Smooth muscle cell (in vitro differentiated cells): Measurements from ENCODE around the gene MBD4. TPM values are rescaled to one million over a fixed set of nuclear protein-coding genes. Genes with fewer than 3 reads are reported as not detected.
A peak's percentile ranks its signal among the peaks of the same experiment; 100 is the strongest.

Source experiments
- DNase-seq: peaks from one replicate; lab custom pipeline; 2025; ENCODE audit not compliant: unreplicated experiment; lab: John Stamatoyannopoulos, UW
- H2AFZ ChIP-seq: fragments of 200-600 bp; sonication (generic); 2 replicates; pipeline ENCODE4 v1.6.0; 2016; ENCODE audit warnings: antibody characterized with exemption, low read depth, mild to moderate bottlenecking
- H3F3A ChIP-seq: fragments of 200-600 bp; sonication (generic); 2 replicates; pipeline ENCODE4 v1.6.0; 2017; ENCODE audit warnings: antibody characterized with exemption, low read depth
- H3K27ac ChIP-seq: fragments of 200-600 bp; sonication (generic); 2 replicates; pipeline ENCODE4 v1.5.1; 2016; ENCODE audit warnings: low read depth, mild to moderate bottlenecking
- H3K27me3 ChIP-seq: fragments of 200-600 bp; sonication (generic); 2 replicates; pipeline ENCODE4 v1.6.1; 2016; ENCODE audit warnings: low read depth, mild to moderate bottlenecking
- H3K36me3 ChIP-seq: fragments of 200-600 bp; sonication (generic); 2 replicates; pipeline ENCODE4 v1.5.1; 2016; ENCODE audit warnings: low read depth
- H3K4me1 ChIP-seq: fragments of 200-600 bp; sonication (generic); 2 replicates; pipeline ENCODE4 v1.5.1; 2016; ENCODE audit warnings: low read depth
- H3K4me2 ChIP-seq: fragments of 200-600 bp; sonication (generic); 2 replicates; pipeline ENCODE4 v1.6.0; 2016; ENCODE audit warnings: mild to moderate bottlenecking
- H3K4me3 ChIP-seq: fragments of 200-600 bp; sonication (generic); 2 replicates; pipeline ENCODE4 v1.5.1; 2016; ENCODE audit warnings: mild to moderate bottlenecking
- H3K79me2 ChIP-seq: fragments of 200-600 bp; sonication (generic); 2 replicates; pipeline ENCODE4 v1.6.0; 2016; ENCODE audit warnings: low read depth, mild to moderate bottlenecking
- H3K9ac ChIP-seq: fragments of 200-600 bp; sonication (generic); 2 replicates; pipeline ENCODE4 v1.6.0; 2016; ENCODE audit warnings: low read depth
- H3K9me3 ChIP-seq: fragments of 200-600 bp; sonication (generic); replicated peaks from 2 replicates; pipeline ENCODE4 v1.5.1; 2016; ENCODE audit warnings: low read depth
- H4K20me1 ChIP-seq: fragments of 200-600 bp; sonication (generic); 2 replicates; pipeline ENCODE4 v1.6.0; 2016; ENCODE audit warnings: low read depth
- CTCF ChIP-seq: fragments of 200-600 bp; sonication (generic); IDR thresholded peaks from 2 replicates; pipeline ENCODE4 v1.5.1; 2017; ENCODE audit warnings: borderline replicate concordance, mild to moderate bottlenecking, antibody characterized with exemption; ENCODE audit not compliant: insufficient read depth, poor library complexity, severe bottlenecking
- WGBS: methylation state at CpG from one replicate; pipeline ENCODE4 v1.1.7; 2016; ENCODE audit warnings: low lambda C conversion rate; 5-methylcytosine and 5-hydroxymethylcytosine counted together
- polyA plus RNA-seq: library from polyadenylated mRNA; unstranded; fragments of >200 nt; fragmentation: Nextera tagmentation; extraction: Ambion mirVana; gene quantifications from 2 replicates; pipeline ENCODE4 v1.2.1, GENCODE V29; 2016
- total RNA-seq: library from RNA; depleted of rRNA; stranded (reverse); fragments of >200 nt; gene quantifications from 2 replicates; pipeline ENCODE4 v1.2.3, GENCODE V29; 2014

MBD4 gene
- total and polyA plus RNA-seq, 2 experiments from 2014 or later: 23.1 to 26.5 TPM

GRCh38 chr3:129441215-129441614, 1.5 kb upstream of the MBD4 start:
- Histone ChIP-seq H3K4me3 (peak overlapping the region; percentile 89), H3K79me2 (peaks cover 67% of the 10 kb centered on the region), H3K9ac (peak overlapping the region; percentile 91), H3K27me3 (no peaks in the 10 kb centered on the region), H4K20me1 (no peaks in the 10 kb centered on the region), H3K4me2 (peak overlapping the region; percentile 93), H3K9me3 (no peaks in the 10 kb centered on the region), H2AFZ (peak overlapping the region; percentile 81), H3K4me1 (peaks cover 30% of the 10 kb centered on the region), H3K36me3 (peaks cover 8% of the 10 kb centered on the region), H3K27ac (peak overlapping the region; percentile 96), H3F3A (no peaks in the 10 kb centered on the region)
- no peak for DNase-seq
- TF ChIP-seq CTCF: no peak
- 70% methylated on average over 9 of the region's 9 CpGs for WGBS

- H3K4me1 ChIP-seq: peaks cover 31% of the 10 kb centered on the region
- whole genome bisulfite sequencing: 12% methylated on average over 9 of the region's 9 CpGs
- peak overlapping the region; percentile 81 for H2AFZ ChIP-seq
- H3K36me3 ChIP-seq: peaks cover 10% of the 10 kb centered on the region
- peak overlapping the region; percentile 93 for H3K4me2 ChIP-seq
- H3K9ac ChIP-seq: peak overlapping the region; percentile 91
- H4K20me1 ChIP-seq: no peaks in the 10 kb centered on the region
- no peak for DNase-seq
- no peaks in the 10 kb centered on the region for H3F3A ChIP-seq
- H3K9me3 ChIP-seq: no peaks in the 10 kb centered on the region
- H3K27me3 ChIP-seq: no peaks in the 10 kb centered on the region
- peak overlapping the region; percentile 96 for H3K27ac ChIP-seq
- TF ChIP-seq CTCF: no peak
- peak overlapping the region; percentile 89 for H3K4me3 ChIP-seq
- peaks cover 68% of the 10 kb centered on the region for H3K79me2 ChIP-seq
These were observed 956 bp upstream of the MBD4 start for GRCh38 chr3:129440618-129441190.

- no peaks in the 10 kb centered on the region for H3K9me3 ChIP-seq
- no peaks in the 10 kb centered on the region for H4K20me1 ChIP-seq
- peak overlapping the region; percentile 91 for H3K9ac ChIP-seq
- DNase-seq: no peak
- no peaks in the 10 kb centered on the region for H3K27me3 ChIP-seq
- peak overlapping the region; percentile 96 for H3K27ac ChIP-seq
- 2% methylated on average over 17 of the region's 17 CpGs for WGBS
- H3F3A ChIP-seq: no peaks in the 10 kb centered on the region
- peaks cover 59% of the 10 kb centered on the region for H3K79me2 ChIP-seq
- TF ChIP-seq CTCF: no peak
- H3K4me3 ChIP-seq: peak overlapping the region; percentile 89
- H2AFZ ChIP-seq: peak overlapping the region; percentile 93
- H3K36me3 ChIP-seq: peaks cover 10% of the 10 kb centered on the region
- H3K4me2 ChIP-seq: peak overlapping the region; percentile 95
- H3K4me1 ChIP-seq: peaks cover 34% of the 10 kb centered on the region
These were observed 427 bp downstream of the MBD4 start for GRCh38 chr3:129439226-129439816.

GRCh38 chr3:129435367-129435766, 4.4 kb downstream of the MBD4 start:
- WGBS: 91% methylated on average over 1 of the region's 1 CpG

More at GRCh38 chr3:129435367-129435766, 4.4 kb downstream of the MBD4 start:
- no peak overlapping the region for H3K9ac ChIP-seq
- DNase-seq: no peak
- no peak overlapping the region for H3K4me3 ChIP-seq
- no peaks in the 10 kb centered on the region for H3K27me3 ChIP-seq
- peaks cover 3% of the 10 kb centered on the region for H4K20me1 ChIP-seq
- H3K79me2 ChIP-seq: peaks cover 36% of the 10 kb centered on the region
- no peaks in the 10 kb centered on the region for H3K9me3 ChIP-seq
- H2AFZ ChIP-seq: no peak overlapping the region
- no peak overlapping the region for H3K4me2 ChIP-seq
- no peak overlapping the region for H3K27ac ChIP-seq
- TF ChIP-seq CTCF: no peak
- H3K36me3 ChIP-seq: peaks cover 13% of the 10 kb centered on the region
- peaks cover 15% of the 10 kb centered on the region for H3K4me1 ChIP-seq
- H3F3A ChIP-seq: no peaks in the 10 kb centered on the region
